Common myeloid progenitor, CD34-positive (primary cell): ENCODE measurements around the gene CHRNA4.
"Not testable (repeated sequence)": the region's sequence is repeated elsewhere in the genome, so short reads cannot be mapped to it uniquely, and the experiment has no call there.

Source experiments
- CTCF ChIA-PET: fragments of 350-600 bp; sonication (Branson Sonifier 250); formaldehyde crosslinking; loops from one replicate; lab custom pipeline; 2021; ENCODE audit warnings: antibody characterized with exemption; lab: Charles Lee
- POLR2A ChIA-PET: fragments of 350-600 bp; sonication (Branson Sonifier 250); formaldehyde crosslinking; loops from one replicate; lab custom pipeline; 2021; ENCODE audit warnings: antibody characterized with exemption; lab: Charles Lee
- DNase-seq, 3 donors: peaks; one replicate each; pipeline versions ENCODE4 v3.0.0 to v3.0.0-alpha.2; 2013
- H3K27ac ChIP-seq, 2 experiments: 1 replicate in 1 of 2; 2 replicates in 1 of 2; pipeline ENCODE4 v1.7.0; 2013; ENCODE audit warnings: inconsistent platforms in 2 of 2, low read length in 2 of 2, mild to moderate bottlenecking in 2 of 2, low read depth in 1 of 2, moderate library complexity in 1 of 2; ENCODE audit not compliant: severe bottlenecking in 2 of 2, insufficient read depth in 1 of 2, poor library complexity in 1 of 2
- H3K27me3 ChIP-seq, 5 experiments: replicated peaks in 2 of 5; 1 replicate in 3 of 5; 2 replicates in 2 of 5; pipeline versions ENCODE4 v1.6.1 to v1.7.0; 2013; ENCODE audit warnings: low read length in 4 of 5, mild to moderate bottlenecking in 2 of 5, moderate library complexity in 2 of 5, inconsistent platforms in 1 of 5; ENCODE audit not compliant: insufficient read depth in 5 of 5, control insufficient read depth in 4 of 5
- H3K36me3 ChIP-seq, 4 experiments: 1 replicate in 2 of 4; 2 replicates in 2 of 4; pipeline versions ENCODE4 v1.6.1 to v1.7.0; 2013; ENCODE audit warnings: low read length in 3 of 4, control low read depth in 1 of 4, mild to moderate bottlenecking in 1 of 4; ENCODE audit not compliant: control insufficient read depth in 4 of 4, insufficient read depth in 4 of 4
- H3K4me1 ChIP-seq, 4 experiments: 1 replicate in 3 of 4; 2 replicates in 1 of 4; pipeline versions ENCODE4 v1.6.1 to v1.7.1; 2013; ENCODE audit warnings: low read length in 3 of 4, mild to moderate bottlenecking in 3 of 4, control low read depth in 1 of 4, inconsistent platforms in 1 of 4, moderate library complexity in 1 of 4; ENCODE audit not compliant: control insufficient read depth in 4 of 4, insufficient read depth in 4 of 4; ENCODE audit errors: control extremely low read depth in 1 of 4
- H3K4me3 ChIP-seq, 7 experiments: 1 replicate in 4 of 7; 2 replicates in 3 of 7; pipeline versions ENCODE4 v1.5.1 to v1.7.0; 2013; ENCODE audit warnings: mild to moderate bottlenecking in 7 of 7, low read length in 6 of 7, moderate library complexity in 6 of 7, inconsistent platforms in 2 of 7, low read depth in 2 of 7, control low read depth in 1 of 7; ENCODE audit not compliant: insufficient read depth in 4 of 7, control insufficient read depth in 1 of 7; ENCODE audit errors: extremely low read depth in 1 of 7
- H3K9me3 ChIP-seq, 5 experiments: 1 replicate in 4 of 5; 2 replicates in 1 of 5; pipeline versions ENCODE4 v1.6.1 to v1.7.1; 2013; ENCODE audit warnings: low read length in 4 of 5, mild to moderate bottlenecking in 2 of 5, inconsistent platforms in 1 of 5, low read depth in 1 of 5, moderate library complexity in 1 of 5; ENCODE audit not compliant: control insufficient read depth in 4 of 5, insufficient read depth in 2 of 5; ENCODE audit errors: control extremely low read depth in 1 of 5
- WGBS: methylation state at CpG from one replicate; pipeline ENCODE4 v1.1.5; 2013; ENCODE audit not compliant: insufficient coverage; 5-methylcytosine and 5-hydroxymethylcytosine counted together

CHRNA4 gene

GRCh38 chr20:63381781-63382431 is 20.8 kb upstream of the CHRNA4 start:
- H3K9me3 ChIP-seq = peaks cover 0 to 20% (median 14%) of the 10 kb centered on the region in 5 experiments
- H3K27ac ChIP-seq = no peak overlapping the region
- H3K4me1 ChIP-seq = peaks cover 0 to 3% (median 0%) of the 10 kb centered on the region in 4 experiments
- POLR2A ChIA-PET = interaction anchor here (1.3 kb wide), 1 partner anchor 72 kb away, joined by 5 read pairs; no protein-coding TSS in a partner anchor
- H3K36me3 ChIP-seq = no peaks in the 10 kb centered on the region
- H3K4me3 ChIP-seq = no peak overlapping the region
- 14% methylated on average over 20 of the region's 22 CpGs for WGBS
- H3K27me3 ChIP-seq = peaks cover 0 to 58% (median 19%) of the 10 kb centered on the region in 5 experiments
- CTCF ChIA-PET = interaction anchor here (0.7 to 6.8 kb wide), 5 partner anchors 9 to 73 kb away, joined by 3 to 55 read pairs (median 5); no protein-coding TSS in a partner anchor
- DNase-seq = peak in 1 of 3 donors; percentile 14

DNA sequence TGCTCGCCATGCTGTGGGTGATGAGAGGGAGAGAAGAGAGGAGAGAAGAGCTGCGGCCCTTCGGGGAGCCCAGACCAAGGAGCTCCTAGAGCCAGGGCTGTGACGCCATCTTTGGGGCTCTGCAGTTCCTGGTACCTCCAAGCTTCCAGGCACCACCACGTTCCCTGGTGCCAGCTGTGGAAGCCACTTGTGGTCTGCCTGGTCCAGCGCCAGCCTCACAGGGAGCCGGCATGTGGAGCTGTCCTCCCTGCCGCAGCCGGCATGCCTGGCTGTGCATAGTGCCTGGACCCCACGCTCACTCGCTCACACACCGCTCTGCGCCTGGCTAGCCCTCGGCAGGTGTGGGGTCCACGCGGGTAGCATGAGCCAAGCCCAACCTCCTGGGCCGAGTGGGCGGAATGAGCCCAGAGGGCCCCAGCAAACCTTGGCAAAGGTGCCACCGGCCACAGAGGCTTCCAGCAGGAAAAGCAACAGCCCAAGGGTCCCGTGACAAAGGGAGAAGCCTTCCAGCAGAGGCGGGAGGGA is 19.3 kb upstream of the CHRNA4 start:
- Histone ChIP-seq H3K9me3 (peaks cover 0 to 9% (median under 1%) of the 10 kb centered on the region in 5 experiments), H3K27ac (no peak overlapping the region), H3K4me1 (peaks cover 0 to 3% (median 0%) of the 10 kb centered on the region in 4 experiments), H3K27me3 (peaks cover 0 to 64% (median 19%) of the 10 kb centered on the region in 5 experiments), H3K36me3 (no peaks in the 10 kb centered on the region), H3K4me3 (no peak overlapping the region)
- ChIA-PET POLR2A (no interaction called here), CTCF (interaction anchor here (1.0 to 6.8 kb wide), 4 partner anchors 13 to 157 kb away, joined by 3 to 55 read pairs (median 6); no protein-coding TSS in a partner anchor)
- WGBS = 96% methylated on average over 18 of the region's 21 CpGs
- no peak for DNase-seq

DNA sequence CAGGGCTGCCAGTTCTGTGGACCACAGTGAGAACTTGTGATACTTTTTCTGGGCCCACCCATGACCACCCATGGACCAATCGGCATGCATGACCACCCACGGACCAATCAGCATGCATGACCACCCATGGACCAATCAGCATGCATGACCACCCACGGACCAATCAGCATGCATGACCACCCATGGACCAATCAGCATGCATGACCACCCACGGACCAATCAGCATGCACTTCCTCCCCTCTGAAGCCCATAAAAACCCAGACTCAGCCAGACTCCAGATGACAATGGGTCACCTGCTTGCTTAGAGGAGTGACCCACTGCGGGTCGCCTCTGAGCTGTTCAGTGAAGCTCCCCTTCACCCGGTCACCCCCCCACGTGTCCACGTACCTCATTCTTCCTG is 18.7 kb upstream of the CHRNA4 start:
- H3K27me3 ChIP-seq = peaks cover 0 to 67% (median 20%) of the 10 kb centered on the region in 5 experiments
- H3K4me3 ChIP-seq, POLR2A ChIA-PET, H3K4me1 ChIP-seq, H3K9me3 ChIP-seq, DNase-seq, H3K36me3 ChIP-seq, H3K27ac ChIP-seq: not testable (repeated sequence)
- CTCF ChIA-PET = interaction anchor here (1.0 to 6.8 kb wide), 2 partner anchors 71 to 156 kb away, joined by 3 to 55 read pairs; no protein-coding TSS in a partner anchor
- WGBS = 100% methylated on average over 2 of the region's 9 CpGs

DNA sequence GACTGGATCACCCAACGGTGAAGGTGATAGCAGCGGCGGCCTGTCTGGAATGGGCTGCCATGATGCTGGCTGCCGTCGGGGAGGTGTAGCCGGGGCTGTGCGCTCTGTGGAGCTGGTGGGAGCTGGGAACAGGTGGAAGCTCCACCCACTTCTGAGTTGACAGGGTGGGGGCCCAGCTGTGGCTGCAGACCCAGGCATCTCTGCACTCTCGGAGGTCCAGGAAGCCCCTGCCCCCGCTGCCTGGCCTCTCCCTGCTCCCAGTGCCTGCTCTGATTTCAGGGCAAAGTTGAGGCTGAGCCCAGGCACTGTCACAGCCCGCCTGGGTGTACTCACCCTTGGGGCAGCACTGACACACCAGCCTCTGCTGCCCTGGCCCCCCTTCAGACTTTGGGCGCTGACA is 18.1 kb upstream of the CHRNA4 start:
- H3K4me3 ChIP-seq = no peak overlapping the region
- peaks cover 0 to 3% (median 0%) of the 10 kb centered on the region in 4 experiments for H3K4me1 ChIP-seq
- POLR2A ChIA-PET = no interaction called here
- H3K27me3 ChIP-seq = peaks cover 0 to 68% (median 21%) of the 10 kb centered on the region in 5 experiments
- CTCF ChIA-PET = interaction anchor here (3.2 kb wide), 1 partner anchor 70 kb away, joined by 21 read pairs; no protein-coding TSS in a partner anchor
- H3K27ac ChIP-seq = no peak overlapping the region
- H3K9me3 ChIP-seq = peaks cover 0 to 7% (median 0%) of the 10 kb centered on the region in 5 experiments
- DNase-seq = no peak
- H3K36me3 ChIP-seq = no peaks in the 10 kb centered on the region
- 86% methylated on average over 10 of the region's 11 CpGs for WGBS

GRCh38 chr20:63378626-63379025 is 17.5 kb upstream of the CHRNA4 start:
- CTCF ChIA-PET = interaction anchor here (3.2 kb wide), 1 partner anchor 69 kb away, joined by 21 read pairs; no protein-coding TSS in a partner anchor
- POLR2A ChIA-PET = interaction anchor here (0.6 kb wide), 1 partner anchor 339 kb away, joined by 3 read pairs; no protein-coding TSS in a partner anchor

DNA sequence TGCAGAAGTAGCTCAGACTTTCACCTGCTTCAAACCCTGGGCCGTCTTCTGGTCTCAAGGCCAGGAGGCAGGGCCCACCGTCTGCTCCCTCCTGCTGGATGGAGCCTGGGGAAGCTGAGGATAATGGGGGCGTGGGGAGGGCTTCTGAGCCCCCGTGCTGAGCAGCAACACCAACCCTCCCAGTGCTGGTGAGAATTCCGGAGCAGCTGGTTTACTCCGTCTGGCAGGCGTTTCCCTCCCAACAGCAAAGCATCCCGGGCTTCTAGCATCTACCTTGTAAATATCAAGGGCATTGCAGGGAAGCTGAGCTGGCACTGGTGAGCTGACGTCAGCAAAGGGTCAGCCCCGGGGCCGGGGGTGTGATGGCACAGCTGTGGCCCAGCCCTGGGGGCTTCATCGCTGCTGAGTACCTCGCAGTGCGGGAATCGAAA is 16.8 kb upstream of the CHRNA4 start:
- Histone ChIP-seq H3K4me3 (no peak overlapping the region), H3K27ac (no peak overlapping the region), H3K36me3 (no peaks in the 10 kb centered on the region), H3K9me3 (peaks cover 0 to 7% (median 0%) of the 10 kb centered on the region in 5 experiments), H3K27me3 (peaks cover 0 to 79% (median 22%) of the 10 kb centered on the region in 5 experiments), H3K4me1 (peaks cover 0 to 3% (median 0%) of the 10 kb centered on the region in 4 experiments)
- WGBS = 51% methylated on average over 13 of the region's 15 CpGs
- CTCF ChIA-PET = interaction anchor here (0.9 to 3.2 kb wide), 4 partner anchors 11 to 119 kb away, joined by 3 to 21 read pairs (median 3); no protein-coding TSS in a partner anchor
- POLR2A ChIA-PET = interaction anchor here (0.6 kb wide), 1 partner anchor 339 kb away, joined by 3 read pairs; no protein-coding TSS in a partner anchor
- no peak for DNase-seq

More at GRCh38 chr20:63378626-63379025, 17.5 kb upstream of the CHRNA4 start:
- WGBS = 97% methylated on average over 5 of the region's 12 CpGs
- Histone ChIP-seq H3K27ac (no peak overlapping the region), H3K27me3 (peaks cover 0 to 72% (median 24%) of the 10 kb centered on the region in 5 experiments), H3K9me3 (peaks cover 0 to 7% (median 0%) of the 10 kb centered on the region in 5 experiments), H3K4me3 (no peak overlapping the region), H3K36me3 (no peaks in the 10 kb centered on the region), H3K4me1 (peaks cover 0 to 3% (median 0%) of the 10 kb centered on the region in 4 experiments)
- DNase-seq = no peak
